ENCODE data around the gene REM2.

- TF ChIP-seq USF1 (CRISPR knock-in tag; IDR thresholded peaks at IDR 0.05) = no peak
- TF ChIP-seq CTCF (IDR thresholded peaks at IDR 0.05) = no peak
- no peak for TF ChIP-seq NFE2L1 (CRISPR knock-in tag; IDR thresholded peaks at IDR 0.05)
- TF ChIP-seq ARID4B (CRISPR knock-in tag; IDR thresholded peaks at IDR 0.05; ENCODE audit: borderline replicate concordance) = no peak
- no peak for TF ChIP-seq CREB1 (CRISPR knock-in tag; IDR thresholded peaks at IDR 0.05)
- TF ChIP-seq FOXP4 (CRISPR knock-in tag; IDR thresholded peaks at IDR 0.05) = no peak
- TF ChIP-seq FOXP1 (CRISPR knock-in tag; IDR thresholded peaks at IDR 0.05; ENCODE audit: borderline replicate concordance) = no peak
- TF ChIP-seq ATF3 (CRISPR knock-in tag; conservative IDR thresholded peaks at IDR 0.05) = no peak
- TF ChIP-seq ATF2 (CRISPR knock-in tag; IDR thresholded peaks at IDR 0.05; ENCODE audit: borderline replicate concordance, low read depth) = no peak
- TF ChIP-seq TEAD4 (CRISPR knock-in tag; IDR thresholded peaks at IDR 0.05) = no peak
- no peak for TF ChIP-seq ZNF416 (CRISPR knock-in tag; IDR thresholded peaks at IDR 0.05)
These were observed 7.8 kb upstream of the REM2 start for GRCh38 chr14:22875003-22875747.

Data from WTC11 (cell line).